Measurements from ENCODE around the gene ADAMTS4. TPM values are rescaled to one million over a fixed set of nuclear protein-coding genes. Genes with fewer than 3 reads are reported as not detected.

Gene ADAMTS4
- total and polyA plus RNA-seq, 2 donors (not counting 3 experiments of a cell fraction or from before 2014, with no cell fraction given): 2.5 to 13.6 TPM

- Histone ChIP-seq H3K4me1 (ENCODE audit: control insufficient read depth, extremely low read depth, insufficient read depth, low read length) (peaks cover 18% of the 10 kb centered on the region), H3K4me2 (ENCODE audit: insufficient read depth, low read length) (no peak overlapping the region), H3K79me2 (ENCODE audit: control insufficient read depth, insufficient read depth, low read length) (peaks cover 8% of the 10 kb centered on the region), H3K27me3 (ENCODE audit: control insufficient read depth in 2 of 2, insufficient read depth in 2 of 2, low read length in 2 of 2) (no peaks in the 10 kb centered on the region), H2AFZ (ENCODE audit: low read depth, low read length) (no peak overlapping the region), H3K4me3 (replicated peaks in 1 of 3; ENCODE audit: insufficient read depth in 1 of 3, low read depth in 1 of 3, low read length in 3 of 3) (no peak overlapping the region), H3K9ac (replicated peaks; ENCODE audit: extremely low read depth, insufficient read depth, low read length) (no peak overlapping the region), H3K9me1 (replicated peaks; ENCODE audit: control insufficient read depth, extremely low read depth, insufficient read depth, low read length) (no peaks in the 10 kb centered on the region), H3K9me3 (replicated peaks; ENCODE audit: control insufficient read depth, insufficient read depth, low read length) (no peaks in the 10 kb centered on the region), H3K27ac (ENCODE audit: insufficient read depth, low read depth, low read length) (no peak overlapping the region), H4K20me1 (replicated peaks; ENCODE audit: control insufficient read depth, extremely low read depth, insufficient read depth, low read length) (no peaks in the 10 kb centered on the region), H3K36me3 (ENCODE audit: control insufficient read depth in 2 of 2, extremely low read depth in 1 of 2, insufficient read depth in 2 of 2, low read length in 2 of 2) (no peaks in the 10 kb centered on the region)
- intact Hi-C loops (cut with micrococcal nuclease): no loop called here
- no peak for TF ChIP-seq MYC (IDR thresholded peaks at IDR 0.05; ENCODE audit: low read depth, low read length)
- no peak for TF ChIP-seq GATA2 (IDR thresholded peaks at IDR 0.05; ENCODE audit: insufficient read depth, insufficient read length, low read depth, low read length)
- no peak for TF ChIP-seq JUN (IDR thresholded peaks at IDR 0.05; ENCODE audit: borderline replicate concordance, insufficient read depth, insufficient read length, low read depth)
- TF ChIP-seq MAX (IDR thresholded peaks at IDR 0.05; ENCODE audit: insufficient read depth, insufficient read length): no peak
- TF ChIP-seq EZH2 (IDR thresholded peaks at IDR 0.05; ENCODE audit: borderline replicate concordance, low read depth, low read length, severe bottlenecking): no peak
- no peak for TF ChIP-seq CTCF (IDR thresholded peaks at IDR 0.05; ENCODE audit: extremely low read depth in 1 of 2, insufficient read depth in 1 of 2, low read depth in 1 of 2, low read length in 2 of 2)
- BruUV-seq (replicated peaks): no TSS peak
- FAIRE-seq (no peak), DNase-seq (ENCODE audit: low read depth, low spot score) (no peak)
- ChIA-PET CTCF (interaction anchor here (1.6 to 2.7 kb wide), 3 partner anchors 14 to 203 kb away, joined by 3 to 10 read pairs (median 6); partner anchors contain the start of gene PPOX), POLR2A (interaction anchor here (0.7 kb wide), 1 partner anchor 13 kb away, joined by 5 read pairs; the partner anchor contains the start of gene PPOX)
- dilution Hi-C loops (cut with MboI; ENCODE audit: extremely low pct_ligation_motif_present, low sequenced_read_pairs): no loop called here
These were observed 19.2 kb downstream of the ADAMTS4 start for GRCh38 chr1:161179698-161180097.

All from endothelial cell of umbilical vein (primary cell).